KMS-11 (cell line): ENCODE measurements around the gene PROM2.

Source experiments
- H2AFZ ChIP-seq: fragments of 200-600 bp; sonication (generic); 2 replicates; pipeline ENCODE4 v1.6.1; 2016; ENCODE audit warnings: antibody characterized with exemption, mixed run types, low read depth
- H3K27ac ChIP-seq: fragments of 200-600 bp; sonication (generic); 2 replicates; pipeline ENCODE4 v1.6.1; 2016; ENCODE audit warnings: mild to moderate bottlenecking, mixed run types
- H3K27me3 ChIP-seq: fragments of 200-600 bp; sonication (generic); 2 replicates; pipeline ENCODE4 v1.6.1; 2017; ENCODE audit warnings: mild to moderate bottlenecking, low read depth, mixed run types, moderate library complexity; ENCODE audit not compliant: insufficient read depth
- H3K36me3 ChIP-seq: fragments of 200-600 bp; sonication (generic); 2 replicates; pipeline ENCODE4 v1.6.1; 2017; ENCODE audit warnings: mild to moderate bottlenecking, mixed run types; ENCODE audit not compliant: insufficient read depth
- H3K4me1 ChIP-seq: fragments of 200-600 bp; sonication (generic); 2 replicates; pipeline ENCODE4 v1.6.1; 2016; ENCODE audit warnings: mild to moderate bottlenecking, low read depth, mixed run types; ENCODE audit not compliant: poor library complexity, severe bottlenecking
- H3K4me2 ChIP-seq: fragments of 200-600 bp; sonication (generic); 2 replicates; pipeline ENCODE4 v1.7.0; 2016; ENCODE audit warnings: mild to moderate bottlenecking, mixed run types
- H3K4me3 ChIP-seq: fragments of 200-600 bp; sonication (generic); IDR thresholded peaks from 2 replicates; pipeline ENCODE4 v1.6.1; 2017; ENCODE audit warnings: low read depth, low read length, mixed read lengths; ENCODE audit not compliant: insufficient read depth
- H3K79me2 ChIP-seq: fragments of 200-600 bp; sonication (generic); 2 replicates; pipeline ENCODE4 v1.6.1; 2016; ENCODE audit warnings: low read depth, mixed run types; ENCODE audit not compliant: insufficient read depth
- H3K9ac ChIP-seq: fragments of 200-600 bp; sonication (generic); 2 replicates; pipeline ENCODE4 v1.6.1; 2016; ENCODE audit warnings: mild to moderate bottlenecking, mixed run types
- H4K20me1 ChIP-seq: fragments of 200-600 bp; sonication (generic); 2 replicates; pipeline ENCODE4 v1.6.1; 2016; ENCODE audit warnings: mild to moderate bottlenecking, mixed run types; ENCODE audit not compliant: insufficient read depth
- CTCF ChIP-seq: fragments of 200-600 bp; sonication (generic); conservative IDR thresholded peaks from 2 replicates; pipeline ENCODE4 v1.6.1; 2017; ENCODE audit warnings: low read depth, mild to moderate bottlenecking, antibody characterized with exemption, low read length, moderate library complexity, mixed read lengths

PROM2 gene

DNA sequence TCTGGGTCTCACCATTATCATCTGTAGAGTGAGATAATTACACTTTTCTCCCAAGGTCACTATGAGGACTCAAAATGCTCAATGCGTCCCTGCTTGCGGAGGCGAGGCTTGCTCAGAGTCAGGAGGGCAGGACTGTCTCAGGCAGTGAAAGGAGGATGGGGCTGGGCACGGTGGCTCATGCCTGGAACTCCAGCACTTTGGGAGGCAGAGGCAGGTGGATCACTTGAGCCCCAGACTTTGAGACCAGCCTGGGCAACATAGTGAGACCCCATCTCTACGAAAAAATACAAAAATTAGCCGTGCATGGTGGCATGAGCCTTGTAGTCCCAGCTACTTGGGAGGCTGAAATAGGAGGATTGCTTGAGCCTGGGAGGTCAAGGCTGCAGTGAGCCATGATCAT lies 21.1 kb downstream of the PROM2 start:
- Histone ChIP-seq H3K4me3 (no peak overlapping the region), H2AFZ (no peak overlapping the region), H3K4me1 (no peaks in the 10 kb centered on the region), H3K9ac (no peak overlapping the region), H3K79me2 (no peaks in the 10 kb centered on the region), H3K27me3 (no peaks in the 10 kb centered on the region; the same call in 1 of the 2 replicates), H4K20me1 (no peaks in the 10 kb centered on the region), H3K36me3 (no peaks in the 10 kb centered on the region), H3K4me2 (no peak overlapping the region), H3K27ac (no peak overlapping the region)
- no peak for TF ChIP-seq CTCF

DNA sequence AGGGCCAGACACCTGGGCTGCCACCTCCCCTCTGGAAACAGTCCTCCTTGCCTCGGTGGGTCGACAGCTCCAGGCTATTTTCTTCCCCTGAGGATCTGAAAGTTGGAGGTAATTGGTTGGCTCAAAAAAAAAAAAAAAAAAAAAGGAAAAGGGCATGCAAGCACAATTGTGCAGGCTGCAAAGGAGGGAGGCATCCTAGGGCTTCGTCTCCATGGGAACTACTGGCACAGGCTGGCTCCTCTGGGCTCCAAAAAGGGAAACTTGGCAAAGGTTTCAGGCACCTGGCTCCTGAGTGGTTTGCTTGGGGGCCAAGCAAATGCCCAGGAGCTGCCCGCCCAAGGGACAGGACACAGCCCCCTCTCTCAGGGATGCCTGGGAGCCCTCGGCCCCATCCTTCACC lies 21.8 kb downstream of the PROM2 start:
- no peak overlapping the region for H3K4me3 ChIP-seq
- no peaks in the 10 kb centered on the region; the same call in 1 of the 2 replicates for H3K27me3 ChIP-seq
- no peaks in the 10 kb centered on the region for H3K79me2 ChIP-seq
- no peak overlapping the region for H3K9ac ChIP-seq
- no peak overlapping the region for H3K4me2 ChIP-seq
- no peak overlapping the region for H3K27ac ChIP-seq
- no peaks in the 10 kb centered on the region for H3K4me1 ChIP-seq
- H2AFZ ChIP-seq, result no peak overlapping the region
- H4K20me1 ChIP-seq, result no peaks in the 10 kb centered on the region
- no peaks in the 10 kb centered on the region for H3K36me3 ChIP-seq
- no peak for TF ChIP-seq CTCF

DNA sequence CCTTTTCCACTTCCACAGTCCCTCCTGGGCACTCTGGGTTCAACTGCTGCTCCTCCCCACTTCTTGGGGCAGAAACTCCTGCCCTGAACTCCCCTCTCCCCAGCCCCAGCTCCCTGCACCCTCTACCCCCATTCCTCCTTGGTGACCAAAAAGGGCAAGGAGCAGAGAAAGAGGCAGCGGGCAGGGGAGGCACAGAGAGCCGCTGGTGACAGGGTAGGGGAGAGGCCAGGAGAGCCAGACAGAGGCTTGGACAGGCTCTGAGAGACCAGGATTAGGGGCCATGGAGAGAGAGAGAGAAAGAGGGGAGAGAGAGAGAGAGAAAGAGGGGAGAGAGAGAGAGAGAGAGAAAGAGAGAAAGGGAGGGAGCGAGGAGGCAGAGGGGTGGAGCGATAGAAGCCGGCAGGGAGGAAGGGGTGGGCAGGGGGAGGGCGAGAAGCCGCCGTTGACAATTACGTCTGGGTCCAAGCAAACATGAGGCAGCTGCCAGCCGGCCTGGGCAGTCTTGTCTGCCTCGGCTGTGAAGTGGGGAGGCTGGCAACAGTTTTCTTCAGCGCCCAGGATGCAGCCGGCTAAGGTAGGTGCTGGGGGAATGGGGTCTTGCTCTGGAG lies 22.7 kb downstream of the PROM2 start, which contains the start of gene KCNIP3:
TSS of gene KCNIP3 (plus strand) at position 468 of the 608 bp plus-strand sequence. CDS start at position 560, 92 bp downstream.
- Histone ChIP-seq H3K79me2 (no peaks in the 10 kb centered on the region), H3K4me1 (no peaks in the 10 kb centered on the region), H3K4me2 (no peak within 1 kb of the TSS), H4K20me1 (no peaks in the 10 kb centered on the region), H3K4me3 (no peak within 1 kb of the TSS), H3K27me3 (no peaks in the 10 kb centered on the region; the same call in 1 of the 2 replicates), H3K36me3 (no peaks in the 10 kb centered on the region), H3K27ac (no peak within 1 kb of the TSS), H2AFZ (no peak within 1 kb of the TSS), H3K9ac (no peak within 1 kb of the TSS)
- no peak for TF ChIP-seq CTCF

GRCh38 chr2:95297639-95298395 lies 23.6 kb downstream of the PROM2 start:
- H3K27ac ChIP-seq, result no peak overlapping the region
- H3K4me3 ChIP-seq, result no peak overlapping the region
- no peak overlapping the region for H3K9ac ChIP-seq
- no peaks in the 10 kb centered on the region for H3K4me1 ChIP-seq
- H3K27me3 ChIP-seq, result no peaks in the 10 kb centered on the region; the same call in 1 of the 2 replicates
- no peak overlapping the region for H2AFZ ChIP-seq
- no peak for TF ChIP-seq CTCF
- no peaks in the 10 kb centered on the region for H3K36me3 ChIP-seq
- no peaks in the 10 kb centered on the region for H4K20me1 ChIP-seq
- H3K4me2 ChIP-seq, result no peak overlapping the region
- H3K79me2 ChIP-seq, result no peaks in the 10 kb centered on the region
